ENCODE measurements around the gene ODAPH. TPM values are rescaled to one million over a fixed set of nuclear protein-coding genes. Genes with fewer than 3 reads are reported as not detected.

Gene ODAPH
- total and polyA plus RNA-seq, 5 donors = not detected

GRCh38 chr4:75596061-75596460 is 40.2 kb downstream of the ODAPH start:
- DNase-seq (no peak), ATAC-seq (no peak)
- intact Hi-C loops (cut with DNase I) = no loop called here
- no peak overlapping the region for H3K4me3 ChIP-seq (ENCODE audit: low read length)
- H3K4me1 ChIP-seq (ENCODE audit: control insufficient read depth, insufficient read depth, low read length) = no peaks in the 10 kb centered on the region
- 72% methylated on average over 3 of the region's 3 CpGs for WGBS
- H3K9me3 ChIP-seq (ENCODE audit: control insufficient read depth, low read length) = no peaks in the 10 kb centered on the region
- no peak overlapping the region for H3K27ac ChIP-seq (ENCODE audit: low read length)
- no peaks in the 10 kb centered on the region for H3K27me3 ChIP-seq (ENCODE audit: control insufficient read depth, insufficient read depth)

- intact Hi-C loops (cut with DNase I) = no loop called here
- H3K9me3 ChIP-seq (ENCODE audit: control insufficient read depth, low read length) = no peaks in the 10 kb centered on the region
- DNase-seq = no peak
- H3K27me3 ChIP-seq (ENCODE audit: control insufficient read depth, insufficient read depth) = no peaks in the 10 kb centered on the region
- no peak overlapping the region for H3K4me3 ChIP-seq (ENCODE audit: low read length)
- H3K4me1 ChIP-seq (ENCODE audit: control insufficient read depth, insufficient read depth, low read length) = no peaks in the 10 kb centered on the region
- H3K27ac ChIP-seq (ENCODE audit: low read length) = no peak overlapping the region
- ATAC-seq = no peak
- 71% methylated on average over 3 of the region's 3 CpGs for WGBS
Observed at GRCh38 chr4:75598390-75598789, 42.5 kb downstream of the ODAPH start.

DNA sequence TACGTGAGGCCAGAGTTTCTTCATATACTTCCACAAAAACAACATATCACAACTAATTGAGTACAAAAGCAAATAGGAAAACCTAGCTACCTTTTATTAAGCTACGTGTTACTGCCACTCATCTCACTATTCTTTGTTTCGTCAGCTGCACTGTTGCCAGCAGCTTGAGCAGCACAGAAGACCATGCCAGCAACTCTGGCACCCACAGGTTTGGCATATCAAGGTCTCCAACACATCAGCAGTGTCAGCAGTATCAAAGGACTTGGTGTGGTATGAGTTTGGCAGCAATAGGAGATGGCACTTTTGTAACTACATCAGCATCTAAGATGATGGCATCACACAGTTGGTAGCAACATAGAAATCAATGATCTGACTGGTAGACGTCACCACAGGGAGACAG is 43.8 kb downstream of the ODAPH start:
- WGBS = 69% methylated on average over 4 of the region's 4 CpGs
- intact Hi-C loops (cut with DNase I) = no loop called here
- peak; percentile 47 to 51 for ATAC-seq

DNA sequence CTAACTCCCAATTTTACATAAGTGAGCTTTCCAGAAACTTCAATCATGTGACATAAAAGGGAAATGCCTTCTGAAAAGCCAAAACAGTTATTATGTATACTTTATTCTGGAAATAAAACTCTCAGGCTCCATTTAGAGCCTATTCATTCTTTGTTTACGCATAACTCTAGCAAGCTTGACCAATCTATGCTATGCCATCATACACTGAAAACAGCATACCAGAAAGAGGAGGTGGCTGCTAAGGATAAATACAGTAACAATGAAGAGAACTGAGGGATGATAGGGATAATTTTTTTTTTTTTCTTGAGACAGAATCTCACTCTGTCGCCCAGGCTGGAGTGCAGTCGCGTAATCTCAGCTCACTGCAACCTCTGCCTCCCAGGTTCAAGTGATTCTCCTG is 50.1 kb downstream of the ODAPH start:
- 92% methylated on average over 4 of the region's 4 CpGs for WGBS
- ATAC-seq (no peak), DNase-seq (no peak)
- H3K4me3 ChIP-seq (ENCODE audit: low read length) = no peak overlapping the region
- intact Hi-C loops (cut with DNase I) = no loop called here
- no peaks in the 10 kb centered on the region for H3K27me3 ChIP-seq (ENCODE audit: control insufficient read depth, insufficient read depth)
- no peaks in the 10 kb centered on the region for H3K9me3 ChIP-seq (ENCODE audit: control insufficient read depth, low read length)
- H3K27ac ChIP-seq (ENCODE audit: low read length) = no peak overlapping the region
- no peaks in the 10 kb centered on the region for H3K4me1 ChIP-seq (ENCODE audit: control insufficient read depth, insufficient read depth, low read length)

More for the DNA sequence above, 43.8 kb downstream of the ODAPH start:
- Histone ChIP-seq H3K27ac (ENCODE audit: low read length) (no peak overlapping the region), H3K9me3 (ENCODE audit: control insufficient read depth, low read length) (no peaks in the 10 kb centered on the region), H3K4me3 (ENCODE audit: low read length) (no peak overlapping the region), H3K4me1 (ENCODE audit: control insufficient read depth, insufficient read depth, low read length) (no peaks in the 10 kb centered on the region), H3K27me3 (ENCODE audit: control insufficient read depth, insufficient read depth) (no peaks in the 10 kb centered on the region)
- peak in 1 of 3 donors; percentile 13 for DNase-seq

GRCh38 chr4:75612306-75612705 is 56.4 kb downstream of the ODAPH start:
- Histone ChIP-seq H3K4me3 (ENCODE audit: low read length) (no peak overlapping the region), H3K27me3 (ENCODE audit: control insufficient read depth, insufficient read depth) (no peaks in the 10 kb centered on the region), H3K4me1 (ENCODE audit: control insufficient read depth, insufficient read depth, low read length) (no peaks in the 10 kb centered on the region), H3K27ac (ENCODE audit: low read length) (no peak overlapping the region), H3K9me3 (ENCODE audit: control insufficient read depth, low read length) (no peaks in the 10 kb centered on the region)
- 90% methylated on average over 1 of the region's 1 CpG for WGBS
- no peak for ATAC-seq
- intact Hi-C loops (cut with DNase I) = no loop called here
- DNase-seq = no peak

Other genes with a start within 250 kb of the ODAPH start
- 10 to 100 TPM; 40.9 to 56.7 (median 49.2) TPM for gene RCHY1, start 41.7 kb upstream of the ODAPH start, total RNA-seq
- 26.1 TPM for gene RCHY1, start 41.7 kb upstream of the ODAPH start, polyA plus RNA-seq
- gene THAP6, start 41.6 kb upstream of the ODAPH start, total RNA-seq = 10 to 100 TPM; 13.9 to 21.7 (median 19.2) TPM
- 8.5 TPM for gene THAP6, start 41.6 kb upstream of the ODAPH start, polyA plus RNA-seq
- gene CDKL2, start 74.5 kb downstream of the ODAPH start, total RNA-seq = 1 to 10 TPM in 3 of 4 donors, under 1 TPM in 1; 0.64 to 1.5 (median 1.2) TPM
- gene CDKL2, start 74.5 kb downstream of the ODAPH start, polyA plus RNA-seq = 0.43 TPM
- 100 to 1,000 TPM in 1 of 4 donors, 10 to 100 TPM in 3; 79.5 to 124 (median 86.8) TPM for gene G3BP2, start 117.3 kb downstream of the ODAPH start, total RNA-seq
- 22.3 TPM for gene G3BP2, start 117.3 kb downstream of the ODAPH start, polyA plus RNA-seq
- 100 to 1,000 TPM in 2 of 4 donors, 10 to 100 TPM in 2; 93.6 to 103 (median 99.1) TPM for gene USO1, start 168.5 kb downstream of the ODAPH start, total RNA-seq
- 47.4 TPM for gene USO1, start 168.5 kb downstream of the ODAPH start, polyA plus RNA-seq